Measurements from ENCODE around the gene RNU6-9.

Gene RNU6-9

GRCh38 chr19:916645-917322 is 23.5 kb downstream of the RNU6-9 start:
- in situ Hi-C loops (cut with MboI; ENCODE audit: low sequenced_read_pairs) = no loop called here

GRCh38 chr19:917323-918151 is 24.3 kb downstream of the RNU6-9 start, which contains the start of gene KISS1R:
TSS of gene KISS1R (plus strand) at chr19:917333. CDS start at chr19:917503, 170 bp downstream.
- in situ Hi-C loops (cut with MboI; ENCODE audit: low sequenced_read_pairs) = no loop called here

- in situ Hi-C loops (cut with MboI; ENCODE audit: low sequenced_read_pairs) = no loop called here
Observed at GRCh38 chr19:918152-918437, 24.8 kb downstream of the RNU6-9 start.

GRCh38 chr19:918481-919198 is 25.4 kb downstream of the RNU6-9 start:
- in situ Hi-C loops (cut with MboI; ENCODE audit: low sequenced_read_pairs) = no loop called here

GRCh38 chr19:919199-920050 is 26.1 kb downstream of the RNU6-9 start:
- in situ Hi-C loops (cut with MboI; ENCODE audit: low sequenced_read_pairs) = no loop called here

- in situ Hi-C loops (cut with MboI; ENCODE audit: low sequenced_read_pairs) = no loop called here
Observed at GRCh38 chr19:920051-920864, 27.0 kb downstream of the RNU6-9 start.

- in situ Hi-C loops (cut with MboI; ENCODE audit: low sequenced_read_pairs) = no loop called here
Observed at GRCh38 chr19:924553-925086, 31.3 kb downstream of the RNU6-9 start.

- in situ Hi-C loops (cut with MboI; ENCODE audit: low sequenced_read_pairs) = no loop called here
Observed at GRCh38 chr19:925087-925525, 31.8 kb downstream of the RNU6-9 start.

GRCh38 chr19:925526-926322 is 32.4 kb downstream of the RNU6-9 start, which contains the start of gene ARID3A:
TSS of gene ARID3A (plus strand) at chr19:926035. CDS start at chr19:929529, 3,494 bp downstream.
- in situ Hi-C loops (cut with MboI; ENCODE audit: low sequenced_read_pairs) = no loop called here

- in situ Hi-C loops (cut with MboI; ENCODE audit: low sequenced_read_pairs) = no loop called here
Observed at GRCh38 chr19:926323-926588, 33.0 kb downstream of the RNU6-9 start.

GRCh38 chr19:926589-927350 is 33.5 kb downstream of the RNU6-9 start:
- in situ Hi-C loops (cut with MboI; ENCODE audit: low sequenced_read_pairs) = no loop called here

GRCh38 chr19:927351-927779 is 34.1 kb downstream of the RNU6-9 start:
- in situ Hi-C loops (cut with MboI; ENCODE audit: low sequenced_read_pairs) = no loop called here

GRCh38 chr19:927780-928401 is 34.6 kb downstream of the RNU6-9 start:
- in situ Hi-C loops (cut with MboI; ENCODE audit: low sequenced_read_pairs) = no loop called here

GRCh38 chr19:928471-929202 is 35.4 kb downstream of the RNU6-9 start:
- in situ Hi-C loops (cut with MboI; ENCODE audit: low sequenced_read_pairs) = no loop called here

- in situ Hi-C loops (cut with MboI; ENCODE audit: low sequenced_read_pairs) = no loop called here
Observed at GRCh38 chr19:929203-929890, 36.1 kb downstream of the RNU6-9 start.

GRCh38 chr19:929891-930258 is 36.6 kb downstream of the RNU6-9 start:
- in situ Hi-C loops (cut with MboI; ENCODE audit: low sequenced_read_pairs) = no loop called here

Measured in HL-60/S4 treated with retinoic acid at 250 ng/mL for 4 days and 3 days (cell line).